ENCODE measurements around the gene APOO. TPM values are rescaled to one million over a fixed set of nuclear protein-coding genes. Genes with fewer than 3 reads are reported as not detected.

Gene APOO
- total RNA-seq, 2 donors from 2014 or later, result 27.1 to 63.3 TPM

- Histone ChIP-seq H3K27ac (peak overlapping the region; percentile 86 to 94), H3K27me3 (no peaks in the 10 kb centered on the region), H3K9me3 (no peaks in the 10 kb centered on the region), H3K36me3 (peaks cover 15% of the 10 kb centered on the region), H3K4me1 (peaks cover 0 to 5% of the 10 kb centered on the region in 2 donors), H3K4me3 (no peak overlapping the region)
- no peak for DNase-seq (ENCODE audit: low spot score)
- TF ChIP-seq, protein P1, sequence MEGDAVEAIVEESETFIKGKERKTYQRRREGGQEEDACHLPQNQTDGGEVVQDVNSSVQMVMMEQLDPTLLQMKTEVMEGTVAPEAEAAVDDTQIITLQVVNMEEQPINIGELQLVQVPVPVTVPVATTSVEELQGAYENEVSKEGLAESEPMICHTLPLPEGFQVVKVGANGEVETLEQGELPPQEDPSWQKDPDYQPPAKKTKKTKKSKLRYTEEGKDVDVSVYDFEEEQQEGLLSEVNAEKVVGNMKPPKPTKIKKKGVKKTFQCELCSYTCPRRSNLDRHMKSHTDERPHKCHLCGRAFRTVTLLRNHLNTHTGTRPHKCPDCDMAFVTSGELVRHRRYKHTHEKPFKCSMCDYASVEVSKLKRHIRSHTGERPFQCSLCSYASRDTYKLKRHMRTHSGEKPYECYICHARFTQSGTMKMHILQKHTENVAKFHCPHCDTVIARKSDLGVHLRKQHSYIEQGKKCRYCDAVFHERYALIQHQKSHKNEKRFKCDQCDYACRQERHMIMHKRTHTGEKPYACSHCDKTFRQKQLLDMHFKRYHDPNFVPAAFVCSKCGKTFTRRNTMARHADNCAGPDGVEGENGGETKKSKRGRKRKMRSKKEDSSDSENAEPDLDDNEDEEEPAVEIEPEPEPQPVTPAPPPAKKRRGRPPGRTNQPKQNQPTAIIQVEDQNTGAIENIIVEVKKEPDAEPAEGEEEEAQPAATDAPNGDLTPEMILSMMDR (IDR thresholded peaks at IDR 0.05), result no peak
Observed at GRCh38 chrX:23786268-23786815, 121.4 kb downstream of the APOO start.

- TF ChIP-seq, protein P1 (IDR thresholded peaks at IDR 0.05), result no peak
- H3K27ac ChIP-seq, result peak overlapping the region; percentile 86 to 94
- DNase-seq (ENCODE audit: low spot score), result no peak
Observed at GRCh38 chrX:23785580-23785979, 122.2 kb downstream of the APOO start.

GRCh38 chrX:23784470-23785331, 123.0 kb downstream of the APOO start:
- Histone ChIP-seq H3K27me3 (no peaks in the 10 kb centered on the region), H3K36me3 (peaks cover 15% of the 10 kb centered on the region), H3K4me3 (peak overlapping the region; percentile 68 to 71), H3K4me1 (peaks cover 0 to 5% of the 10 kb centered on the region in 2 donors), H3K9me3 (no peaks in the 10 kb centered on the region), H3K27ac (peak overlapping the region; percentile 86 to 94)
- DNase-seq (ENCODE audit: low spot score), result no peak
- TF ChIP-seq, protein P1 (IDR thresholded peaks at IDR 0.05), result no peak

More at GRCh38 chrX:23785580-23785979, 122.2 kb downstream of the APOO start:
- Histone ChIP-seq H3K27me3 (no peaks in the 10 kb centered on the region), H3K4me1 (peaks cover 0 to 5% of the 10 kb centered on the region in 2 donors), H3K36me3 (peaks cover 15% of the 10 kb centered on the region), H3K4me3 (peak overlapping the region; percentile 68 to 71), H3K9me3 (no peaks in the 10 kb centered on the region)

- H3K36me3 ChIP-seq, result peaks cover 15% of the 10 kb centered on the region
- H3K4me1 ChIP-seq, result peaks cover 0 to 5% of the 10 kb centered on the region in 2 donors
- TF ChIP-seq, protein P1 (IDR thresholded peaks at IDR 0.05), result no peak
- DNase-seq (ENCODE audit: low spot score), result no peak
- H3K27ac ChIP-seq, result peak overlapping the region; percentile 86 to 94
- peak overlapping the region; percentile 68 to 71 for H3K4me3 ChIP-seq
- H3K9me3 ChIP-seq, result no peaks in the 10 kb centered on the region
- no peaks in the 10 kb centered on the region for H3K27me3 ChIP-seq
Observed at GRCh38 chrX:23783589-23784469, 123.9 kb downstream of the APOO start.

Other genes starting within 250 kb of the APOO start
- 10 to 100 TPM; 84.6 to 91.8 TPM for gene PRDX4, start 240.4 kb downstream of the APOO start, total RNA-seq
- gene ACOT9, start 164.7 kb downstream of the APOO start, total RNA-seq, result 10 to 100 TPM; 39.6 to 43.6 TPM
- gene SAT1, start 124.8 kb downstream of the APOO start, total RNA-seq, result 100 to 1,000 TPM; 513 to 713 TPM
- gene CXorf58, start 68 bp upstream of the APOO start, total RNA-seq, result not detected
- gene KLHL15, start 119.2 kb upstream of the APOO start, total RNA-seq, result 1 to 10 TPM; 5.7 to 6.9 TPM
- gene EIF2S3, start 147.0 kb upstream of the APOO start, total RNA-seq, result 10 to 100 TPM; 61.6 to 64.9 TPM
- 10 to 100 TPM; 32.6 to 36.6 TPM for gene ZFX, start 241.8 kb upstream of the APOO start, total RNA-seq